D341Med (cell line): Measurements from ENCODE around the gene ZFR2.
A peak's percentile ranks its signal among the peaks of the same experiment; 100 is the strongest.
"Not testable (repeated sequence)": the region's sequence is repeated elsewhere in the genome, so short reads cannot be mapped to it uniquely, and the experiment has no call there.

Experiments used
- DNase-seq: peaks from one replicate; pipeline ENCODE4 v3.0.0; 2012; ENCODE audit warnings: low spot score

Gene ZFR2

GRCh38 chr19:3836887-3837286, 32.0 kb downstream of the ZFR2 start:
- DNase-seq: no peak

GRCh38 chr19:3835055-3835435, 33.8 kb downstream of the ZFR2 start:
- DNase-seq: no peak

- peak; percentile 30 for DNase-seq
These were observed 34.3 kb downstream of the ZFR2 start for GRCh38 chr19:3834349-3835054.

GRCh38 chr19:3833578-3834348, 35.1 kb downstream of the ZFR2 start:
- DNase-seq: peak; percentile 27

GRCh38 chr19:3832001-3832400, 36.8 kb downstream of the ZFR2 start:
- DNase-seq: no peak

GRCh38 chr19:3831601-3832000, 37.2 kb downstream of the ZFR2 start:
- peak; percentile 25 for DNase-seq

- peak; percentile 42 for DNase-seq
These were observed 37.9 kb downstream of the ZFR2 start for GRCh38 chr19:3830621-3831589.

- DNase-seq: no peak
These were observed 41.5 kb downstream of the ZFR2 start for GRCh38 chr19:3827306-3827705.

GRCh38 chr19:3826163-3826562, 42.7 kb downstream of the ZFR2 start:
- DNase-seq: no peak

- DNase-seq: no peak
These were observed 43.4 kb downstream of the ZFR2 start for GRCh38 chr19:3825286-3825956.

GRCh38 chr19:3823350-3823713, 45.5 kb downstream of the ZFR2 start:
- no peak for DNase-seq

GRCh38 chr19:3822683-3823349, 46.0 kb downstream of the ZFR2 start:
- no peak for DNase-seq

GRCh38 chr19:3821857-3822364, 46.9 kb downstream of the ZFR2 start:
- DNase-seq: peak; percentile 93

GRCh38 chr19:3821156-3821555, 47.7 kb downstream of the ZFR2 start:
- peak; percentile 82 for DNase-seq

GRCh38 chr19:3819989-3820388, 48.8 kb downstream of the ZFR2 start:
- DNase-seq: no peak

- DNase-seq: peak; percentile 37
These were observed 49.9 kb downstream of the ZFR2 start for GRCh38 chr19:3818918-3819317.

GRCh38 chr19:3818466-3818865, 50.4 kb downstream of the ZFR2 start:
- DNase-seq: no peak

- no peak for DNase-seq
These were observed 51.1 kb downstream of the ZFR2 start for GRCh38 chr19:3817761-3818160.

GRCh38 chr19:3816566-3817218, 52.1 kb downstream of the ZFR2 start:
- no peak for DNase-seq

GRCh38 chr19:3816148-3816547, 52.7 kb downstream of the ZFR2 start:
- not testable (repeated sequence) for DNase-seq

- no peak for DNase-seq
These were observed 54.2 kb downstream of the ZFR2 start for GRCh38 chr19:3814648-3815047.
